Left cardiac atrium (tissue), 4 donors: ENCODE results near the gene PPFIA2. TPM values are rescaled to one million over a fixed set of nuclear protein-coding genes. Genes with fewer than 3 reads are reported as not detected.

Experiments
- ATAC-seq, 2 donors: fragments of 200-7000 bp; cut with Tn5 transposase; one replicate each; pipeline ENCODE4 v1.9.1; 2020; ENCODE audit warnings: mild to moderate bottlenecking in 2 of 2, moderate library complexity in 2 of 2
- DNase-seq: peaks from one replicate; pipeline ENCODE4 v3.0.0-alpha.2; 2020
- intact Hi-C, 2 donors: fragments of 100-400 bp; cut with DNase I; formaldehyde crosslinking; loops; one replicate each; pipeline versions ENCODE4 v1.14.1 to v1.15.1; 2022 to 2023
- total RNA-seq, 2 donors: library from RNA; stranded (reverse); fragmentation: NEBNext Ultra II Directional; extraction: Animal tissue kit (Norgen Biotek cat#: 25700); gene quantifications; one replicate each; pipeline ENCODE4 v1.2.1, GENCODE V29; 2021
- donor health status: DM: no; HTN: yes; CAD: no.
- donor health status: DM: no; HTN: yes; CAD: no; lungs with severe emphysema.
- donor health status: DM: yes; HTN: yes; CAD: no.
- donor health status: Dilated cardiomyopathy.

PPFIA2 gene
- total RNA-seq, 2 donors from 2014 or later = 0.35 to 1.3 TPM

- ATAC-seq = no peak
These were observed 173.4 kb downstream of the PPFIA2 start for GRCh38 chr12:81585787-81586186.

GRCh38 chr12:81573228-81573627 lies 185.9 kb downstream of the PPFIA2 start:
- intact Hi-C loops = no loop called here
- no peak for ATAC-seq
- DNase-seq = no peak

More at GRCh38 chr12:81585787-81586186, 173.4 kb downstream of the PPFIA2 start:
- no peak for DNase-seq
- intact Hi-C loops = no loop called here

GRCh38 chr12:81572411-81572810 lies 186.7 kb downstream of the PPFIA2 start:
- DNase-seq = no peak
- intact Hi-C loops = no loop called here
- no peak for ATAC-seq

DNA sequence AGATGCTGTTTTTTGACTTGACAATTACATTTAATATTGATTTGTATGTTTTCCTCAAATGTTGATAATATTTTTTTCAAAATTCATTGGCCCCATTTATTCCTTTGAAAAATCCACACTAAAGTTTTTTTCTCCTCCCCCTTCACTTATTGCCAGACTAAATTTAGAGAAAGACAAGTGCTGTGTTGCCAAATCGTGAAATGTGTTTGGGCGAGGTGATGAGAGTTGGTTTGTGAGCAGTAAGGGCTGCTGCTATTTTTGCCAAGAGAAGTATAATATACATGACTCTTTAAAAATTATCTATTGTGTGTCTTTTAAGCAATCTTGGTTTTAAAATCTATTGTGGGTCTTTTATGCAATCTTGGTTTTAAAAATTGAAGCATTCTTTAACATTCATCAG lies 188.9 kb downstream of the PPFIA2 start:
- intact Hi-C loops = no loop called here
- DNase-seq (no peak), ATAC-seq (peak in 1 of 2 donors; percentile 73)

GRCh38 chr12:81564237-81564636 lies 194.9 kb downstream of the PPFIA2 start:
- ATAC-seq = no peak
- intact Hi-C loops = no loop called here
- DNase-seq = no peak

DNA sequence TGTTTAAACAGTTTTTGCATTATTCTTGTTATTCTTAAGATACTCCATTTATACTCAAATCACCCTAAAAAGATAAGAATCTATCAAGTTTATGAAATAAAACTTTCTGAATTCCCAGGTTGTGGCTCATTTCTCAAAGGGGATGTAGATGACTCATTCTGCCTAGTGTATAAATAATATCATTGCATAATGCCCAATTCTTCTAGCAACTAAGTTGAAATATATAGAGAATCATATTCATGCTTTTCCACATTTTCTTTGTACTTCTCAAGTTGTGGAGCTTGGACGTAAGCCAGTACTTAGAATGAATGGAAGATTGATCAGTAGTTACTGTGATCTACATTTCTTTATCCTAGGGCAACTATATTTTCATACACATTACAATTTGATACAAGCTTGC lies 201.1 kb downstream of the PPFIA2 start:
- ATAC-seq = no peak
- no peak for DNase-seq
- intact Hi-C loops = no loop called here

- DNase-seq = no peak
- ATAC-seq = no peak
- intact Hi-C loops = no loop called here
These were observed 212.3 kb downstream of the PPFIA2 start for GRCh38 chr12:81546811-81547210.

GRCh38 chr12:81543621-81544139 lies 215.5 kb downstream of the PPFIA2 start:
- intact Hi-C loops = no loop called here
- DNase-seq (no peak), ATAC-seq (no peak)

GRCh38 chr12:81542065-81543010 lies 216.8 kb downstream of the PPFIA2 start:
- intact Hi-C loops = no loop called here
- DNase-seq = no peak
- ATAC-seq = no peak

- no peak for DNase-seq
- no peak for ATAC-seq
- intact Hi-C loops = no loop called here
These were observed 218.0 kb downstream of the PPFIA2 start for GRCh38 chr12:81541121-81541520.

DNA sequence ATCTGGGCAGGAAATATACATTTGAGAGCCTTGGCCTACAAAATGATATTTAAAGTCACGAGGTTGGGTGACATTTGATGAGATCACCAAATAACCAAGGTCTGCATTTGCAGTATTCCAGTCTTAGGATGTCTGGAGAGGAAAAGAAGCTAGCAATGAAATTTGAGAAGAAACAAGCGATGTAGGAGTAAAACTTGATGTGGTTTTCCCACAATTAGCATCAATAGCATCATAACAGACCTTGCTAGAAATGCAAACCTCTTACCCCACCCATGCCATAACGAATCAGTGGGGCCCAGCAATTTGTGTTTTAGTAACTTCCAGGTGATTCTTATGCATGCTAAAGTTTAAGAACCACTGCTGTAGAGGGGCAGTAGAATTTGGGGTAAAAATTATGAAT lies 219.9 kb downstream of the PPFIA2 start:
- intact Hi-C loops = no loop called here
- no peak for DNase-seq
- ATAC-seq = no peak

DNA sequence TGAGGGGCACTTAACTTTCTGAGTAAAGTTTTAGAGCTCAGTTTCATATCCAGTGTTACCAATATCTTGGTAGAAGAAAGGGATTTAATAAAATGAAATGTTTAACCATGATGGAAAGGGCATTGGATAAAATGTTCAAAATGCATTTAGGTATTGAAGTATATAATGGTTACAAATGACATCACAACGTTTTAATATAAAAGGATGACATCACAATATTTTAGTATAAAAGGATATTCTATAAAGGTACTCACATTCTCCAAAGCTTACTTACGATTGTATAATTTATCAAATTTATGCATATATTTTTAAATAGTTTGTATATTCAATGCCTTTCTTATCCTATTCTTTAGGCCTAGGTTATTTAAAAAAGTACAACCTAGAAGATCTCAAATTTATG lies 226.1 kb downstream of the PPFIA2 start:
- intact Hi-C loops = no loop called here
- DNase-seq = no peak
- ATAC-seq = no peak

DNA sequence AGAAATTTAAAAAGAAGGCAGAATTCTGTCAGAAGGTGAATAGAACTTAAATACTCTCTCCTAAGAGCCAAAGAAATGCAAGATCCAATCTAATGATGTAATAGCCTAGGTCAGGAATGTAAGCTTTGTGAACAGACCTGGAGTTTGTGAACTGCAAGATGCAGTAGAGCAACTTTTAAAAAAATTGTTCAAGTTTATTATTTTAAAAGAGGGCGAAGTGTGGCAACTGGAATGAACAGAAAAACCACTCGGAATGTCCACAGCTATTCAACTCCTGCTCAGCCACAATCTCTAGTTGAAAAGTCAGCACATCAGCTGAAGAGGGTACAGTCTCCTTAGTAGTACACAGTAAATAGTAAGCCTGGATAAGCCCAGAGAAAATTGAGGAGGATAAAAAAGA lies 228.8 kb downstream of the PPFIA2 start:
- intact Hi-C loops = no loop called here
- no peak for ATAC-seq

GRCh38 chr12:81520064-81520945 lies 238.8 kb downstream of the PPFIA2 start:
- intact Hi-C loops = no loop called here
- no peak for ATAC-seq

More for the DNA sequence above, 228.8 kb downstream of the PPFIA2 start:
- DNase-seq = no peak

GRCh38 chr12:81518638-81519037 lies 240.5 kb downstream of the PPFIA2 start:
- ATAC-seq = no peak
- intact Hi-C loops = no loop called here
- DNase-seq = no peak

More at GRCh38 chr12:81520064-81520945, 238.8 kb downstream of the PPFIA2 start:
- no peak for DNase-seq

DNA sequence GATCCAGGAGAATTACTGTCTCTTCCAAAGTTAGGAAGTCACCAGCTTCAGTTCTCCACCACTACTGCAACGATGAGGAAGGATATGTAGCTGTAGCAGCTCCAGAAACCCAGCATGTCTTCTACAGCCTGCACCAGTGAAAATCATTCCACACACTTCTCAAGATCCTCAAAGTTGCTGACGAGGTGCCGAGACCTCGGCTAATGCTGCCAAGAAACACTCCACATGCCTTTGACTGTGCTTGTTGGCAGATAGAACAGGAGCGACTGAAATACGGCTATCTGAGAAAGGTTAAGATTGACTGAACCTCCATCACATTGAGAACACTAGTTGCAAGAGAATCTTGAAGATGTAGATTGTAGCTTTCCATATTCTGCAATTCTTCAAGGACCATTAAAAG lies 241.9 kb downstream of the PPFIA2 start:
- DNase-seq (no peak), ATAC-seq (no peak)
- intact Hi-C loops = no loop called here

DNA sequence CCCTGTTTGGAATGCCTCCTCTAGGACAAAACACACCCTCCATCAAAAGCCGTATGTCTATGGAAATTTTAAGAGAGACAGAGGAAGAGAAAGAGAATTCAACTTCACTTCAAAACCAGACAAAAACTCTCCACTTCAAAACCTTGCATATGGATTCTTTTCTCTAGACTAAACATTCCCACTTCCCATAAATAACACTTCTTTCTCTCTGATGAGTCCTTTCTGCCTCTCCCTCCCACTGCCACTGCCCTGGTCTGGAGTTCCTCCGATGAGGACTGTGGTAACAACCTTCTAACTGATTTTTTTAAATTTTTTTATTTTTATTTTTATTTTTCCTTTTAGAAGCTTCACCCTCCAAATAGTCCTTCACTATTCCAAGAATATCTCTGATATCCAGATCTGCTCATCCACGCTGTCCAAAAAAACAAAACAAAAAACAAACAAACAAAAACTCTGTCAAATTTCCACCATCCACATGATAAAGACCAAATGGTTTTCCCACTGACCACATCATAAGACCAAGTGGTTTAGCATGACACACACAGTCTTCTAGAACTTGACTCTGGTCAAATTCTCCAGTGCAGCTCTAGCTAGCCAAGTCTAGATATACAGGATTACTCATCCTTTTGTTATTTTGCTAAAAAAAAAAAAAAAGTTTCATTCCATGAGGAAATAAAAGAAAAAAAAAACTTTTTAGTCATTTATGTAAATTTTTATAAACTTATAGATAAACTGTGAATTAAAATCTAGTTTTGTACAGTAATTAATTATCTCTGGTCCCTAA lies 256.0 kb downstream of the PPFIA2 start:
- DNase-seq = no peak
- peak in 1 of 2 donors; percentile 65 for ATAC-seq
- intact Hi-C loops = no loop called here

DNA sequence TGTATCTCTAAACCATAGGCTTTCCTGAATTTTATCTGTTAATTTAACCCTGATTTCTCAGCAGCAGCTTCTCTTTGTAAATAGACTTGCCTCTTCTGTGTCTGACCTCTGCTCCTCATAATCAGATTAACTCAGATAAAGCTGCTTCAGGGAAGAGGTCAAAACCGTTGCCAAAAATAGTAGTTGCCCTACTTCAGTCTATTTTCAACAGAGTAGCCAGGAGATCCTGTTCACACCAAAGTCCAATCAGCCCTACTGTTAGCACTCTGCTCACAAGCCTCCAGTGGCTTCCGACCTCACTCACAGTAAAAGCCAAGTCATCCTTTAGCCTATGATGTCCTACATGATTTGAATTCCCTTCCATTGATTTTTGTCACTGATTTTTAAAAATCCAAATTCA lies 258.4 kb downstream of the PPFIA2 start:
- intact Hi-C loops = no loop called here
- DNase-seq (no peak), ATAC-seq (peak in 1 of 2 donors; percentile 53)

DNA sequence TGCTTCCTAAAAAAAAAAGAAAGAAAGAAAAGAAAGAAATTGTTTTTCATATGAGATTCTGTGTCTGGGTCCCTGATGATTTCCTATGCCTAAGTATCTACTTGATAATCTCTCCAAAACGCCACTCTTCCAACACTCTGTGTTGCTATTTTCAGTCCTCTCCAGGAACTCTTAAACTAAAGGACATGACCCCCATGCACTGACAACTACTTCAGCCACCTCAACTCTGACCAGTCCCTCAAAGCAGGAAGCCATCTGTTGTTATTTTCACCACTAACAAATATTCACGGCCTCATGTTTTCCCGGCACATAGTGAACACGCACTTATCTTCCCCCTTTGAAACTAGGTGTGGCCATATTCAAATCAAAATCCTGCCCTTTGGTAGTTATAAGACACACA lies 259.3 kb downstream of the PPFIA2 start:
- intact Hi-C loops = no loop called here
- DNase-seq (no peak), ATAC-seq (peak; percentile 67 to 80)
